Measurements from ENCODE around the gene GJA5.

GRCh38 chr1:147738739-147739476 is 21.5 kb downstream of the GJA5 start:
- TF ChIP-seq POLR2AphosphoS5 (IDR thresholded peaks at IDR 0.05) (no peak), CTCF (IDR thresholded peaks at IDR 0.05) (no peak), EP300 (IDR thresholded peaks at IDR 0.05) (no peak), POLR2A (IDR thresholded peaks at IDR 0.05; ENCODE audit: low read depth) (no peak)
